HG02973 (cell line): ENCODE results near the gene IREB2.
"Not testable (repeated sequence)": the region's sequence is repeated elsewhere in the genome, so short reads cannot be mapped to it uniquely, and the experiment has no call there.

Experiments used
- ATAC-seq: cut with Tn5 transposase; IDR thresholded peaks from one replicate; pipeline ENCODE4 v1.9.1; 2021; ENCODE audit warnings: moderate library complexity; ENCODE audit not compliant: unreplicated experiment

IREB2 gene, protein sequence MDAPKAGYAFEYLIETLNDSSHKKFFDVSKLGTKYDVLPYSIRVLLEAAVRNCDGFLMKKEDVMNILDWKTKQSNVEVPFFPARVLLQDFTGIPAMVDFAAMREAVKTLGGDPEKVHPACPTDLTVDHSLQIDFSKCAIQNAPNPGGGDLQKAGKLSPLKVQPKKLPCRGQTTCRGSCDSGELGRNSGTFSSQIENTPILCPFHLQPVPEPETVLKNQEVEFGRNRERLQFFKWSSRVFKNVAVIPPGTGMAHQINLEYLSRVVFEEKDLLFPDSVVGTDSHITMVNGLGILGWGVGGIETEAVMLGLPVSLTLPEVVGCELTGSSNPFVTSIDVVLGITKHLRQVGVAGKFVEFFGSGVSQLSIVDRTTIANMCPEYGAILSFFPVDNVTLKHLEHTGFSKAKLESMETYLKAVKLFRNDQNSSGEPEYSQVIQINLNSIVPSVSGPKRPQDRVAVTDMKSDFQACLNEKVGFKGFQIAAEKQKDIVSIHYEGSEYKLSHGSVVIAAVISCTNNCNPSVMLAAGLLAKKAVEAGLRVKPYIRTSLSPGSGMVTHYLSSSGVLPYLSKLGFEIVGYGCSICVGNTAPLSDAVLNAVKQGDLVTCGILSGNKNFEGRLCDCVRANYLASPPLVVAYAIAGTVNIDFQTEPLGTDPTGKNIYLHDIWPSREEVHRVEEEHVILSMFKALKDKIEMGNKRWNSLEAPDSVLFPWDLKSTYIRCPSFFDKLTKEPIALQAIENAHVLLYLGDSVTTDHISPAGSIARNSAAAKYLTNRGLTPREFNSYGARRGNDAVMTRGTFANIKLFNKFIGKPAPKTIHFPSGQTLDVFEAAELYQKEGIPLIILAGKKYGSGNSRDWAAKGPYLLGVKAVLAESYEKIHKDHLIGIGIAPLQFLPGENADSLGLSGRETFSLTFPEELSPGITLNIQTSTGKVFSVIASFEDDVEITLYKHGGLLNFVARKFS

DNA sequence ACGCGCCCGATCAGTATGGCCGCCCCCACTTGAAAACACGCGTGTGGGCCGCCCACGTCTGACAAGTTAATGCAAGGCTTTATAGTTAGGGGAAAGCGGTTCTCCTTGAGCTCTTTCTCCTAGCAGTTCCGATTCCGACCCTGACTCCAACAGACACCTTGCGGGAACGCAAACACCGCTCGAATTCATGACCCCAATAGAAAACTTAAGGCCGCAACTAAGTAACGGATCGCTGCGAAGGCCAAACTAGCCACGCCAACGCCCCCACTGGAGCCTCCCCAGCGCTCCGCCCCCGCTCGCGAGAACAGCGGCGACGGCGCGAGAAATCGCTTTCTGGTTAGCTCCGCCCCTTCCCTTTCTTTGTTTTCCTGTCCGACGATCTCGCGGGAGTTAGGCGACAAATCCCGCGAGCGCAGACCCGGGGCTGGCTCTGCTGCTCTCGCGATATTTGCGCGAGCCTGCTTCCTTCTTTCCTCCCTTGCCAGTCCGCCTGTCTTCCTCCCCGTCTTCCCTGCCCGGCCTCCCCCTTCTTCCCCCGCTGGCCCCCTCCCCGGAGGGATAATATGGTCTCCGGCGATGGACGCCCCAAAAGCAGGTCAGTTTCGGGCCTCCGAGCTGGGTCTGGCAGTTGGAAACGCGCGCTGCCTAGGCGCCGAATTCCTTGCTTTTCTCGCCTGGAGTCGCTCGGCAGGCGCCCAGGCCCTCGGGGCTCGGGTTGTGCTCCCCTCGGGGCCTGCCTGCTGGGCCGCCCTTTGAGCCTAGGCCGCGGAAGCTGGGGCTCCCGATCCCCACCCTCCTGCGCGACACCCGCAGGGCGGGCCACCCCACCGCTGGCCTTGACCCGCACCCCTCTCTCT lies at the start of gene IREB2:
TSS of gene IREB2 (plus strand) at position 455 of the 857 bp plus-strand sequence. CDS start at position 577, 122 bp downstream.
- peak; percentile 74 for ATAC-seq

DNA sequence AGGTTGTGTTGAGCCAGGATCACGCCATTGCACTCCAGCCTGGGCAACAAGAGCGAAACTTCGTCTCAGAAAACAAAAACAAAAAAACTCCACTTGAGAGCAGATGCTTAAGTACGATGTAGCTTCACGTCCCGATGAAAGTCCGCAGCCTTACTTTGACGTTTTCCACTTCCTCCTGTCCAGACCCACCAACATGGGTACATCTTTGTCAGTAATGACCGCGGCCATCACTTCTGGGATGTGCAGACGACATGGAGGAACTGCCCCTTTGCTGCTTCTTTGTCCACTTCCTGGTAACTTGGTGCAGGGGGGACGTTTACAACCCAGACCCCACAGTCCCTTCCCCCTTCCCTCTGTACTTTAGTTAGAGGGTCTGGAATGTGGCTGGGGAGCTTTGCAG lies 49.2 kb upstream of the IREB2 start:
- ATAC-seq, result no peak

DNA sequence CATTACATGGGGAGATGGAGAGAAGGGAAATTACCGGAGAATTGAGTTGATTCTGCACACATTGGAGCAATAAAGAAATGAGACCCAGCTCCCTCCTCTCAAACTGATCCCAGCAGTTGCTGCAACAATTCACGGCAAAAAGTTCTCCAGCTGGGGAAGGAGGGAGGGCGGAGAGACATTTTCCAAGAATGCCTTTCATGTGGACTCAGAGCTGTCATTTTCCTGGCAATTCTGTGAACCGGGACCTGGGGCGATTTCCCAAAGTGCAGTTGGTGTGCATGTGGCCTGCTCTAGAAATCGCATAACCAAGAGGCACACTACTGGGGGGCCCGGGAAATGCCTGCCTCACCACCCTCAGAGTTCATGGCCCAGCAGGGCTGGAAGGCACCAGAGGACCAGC lies 48.7 kb upstream of the IREB2 start:
- no peak for ATAC-seq

DNA sequence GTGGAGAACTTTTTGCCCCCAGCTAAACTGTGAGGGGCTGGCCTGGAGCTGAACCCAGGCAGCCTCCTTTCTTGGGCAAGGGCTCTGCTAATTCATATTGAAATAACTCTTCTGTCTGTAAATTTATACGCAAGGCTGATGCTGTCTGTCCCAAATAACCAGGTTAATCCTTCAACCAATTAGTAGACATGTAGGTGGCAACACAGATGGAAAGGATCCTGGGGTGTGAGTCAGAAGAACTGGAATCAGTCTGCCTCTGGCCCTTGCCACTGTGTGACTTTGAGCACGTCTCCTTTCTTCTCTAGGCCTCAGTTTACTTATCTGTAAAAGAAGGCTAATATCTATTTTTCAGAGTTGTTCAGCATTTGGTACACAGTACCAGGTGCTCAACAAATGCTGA lies 48.3 kb upstream of the IREB2 start:
- ATAC-seq, result no peak

DNA sequence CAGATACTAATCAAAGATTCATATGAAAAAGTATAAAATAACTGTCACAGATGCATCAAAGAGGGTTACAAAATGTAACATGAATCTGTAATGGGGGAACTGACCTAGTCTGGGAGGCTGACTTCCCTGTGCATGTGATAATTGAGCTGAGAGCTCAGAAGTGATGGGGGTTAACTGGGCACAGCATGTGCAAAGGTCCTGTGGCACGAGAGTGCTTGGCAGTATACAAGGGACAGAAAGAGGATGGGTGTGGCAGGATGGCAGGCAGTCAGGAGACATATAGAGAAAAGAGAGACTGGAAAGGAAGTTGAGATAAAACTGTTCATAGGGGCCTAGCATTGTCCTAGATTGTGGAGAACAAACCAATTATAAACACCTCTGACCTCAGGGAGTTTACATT lies 47.8 kb upstream of the IREB2 start:
- ATAC-seq, result no peak

DNA sequence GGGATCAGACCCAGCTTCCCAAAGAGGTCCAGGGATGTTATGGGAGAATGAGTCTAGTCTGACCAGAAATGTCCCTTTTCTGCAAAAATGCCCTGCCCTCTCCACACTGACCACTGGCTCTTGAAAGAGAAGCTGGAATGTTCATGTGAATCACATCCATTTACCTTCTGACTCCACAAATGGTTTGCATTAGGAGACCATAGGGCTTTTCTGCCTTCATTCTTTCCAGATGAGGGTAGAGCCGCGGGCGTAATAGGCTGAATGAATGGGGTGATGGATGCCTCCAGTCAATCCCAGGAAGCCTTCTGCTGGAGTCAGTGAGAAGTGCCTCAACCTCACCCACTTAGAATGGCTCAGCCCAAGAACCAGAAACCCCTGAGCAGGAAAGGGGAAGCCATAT lies 47.2 kb upstream of the IREB2 start:
- ATAC-seq, result no peak

DNA sequence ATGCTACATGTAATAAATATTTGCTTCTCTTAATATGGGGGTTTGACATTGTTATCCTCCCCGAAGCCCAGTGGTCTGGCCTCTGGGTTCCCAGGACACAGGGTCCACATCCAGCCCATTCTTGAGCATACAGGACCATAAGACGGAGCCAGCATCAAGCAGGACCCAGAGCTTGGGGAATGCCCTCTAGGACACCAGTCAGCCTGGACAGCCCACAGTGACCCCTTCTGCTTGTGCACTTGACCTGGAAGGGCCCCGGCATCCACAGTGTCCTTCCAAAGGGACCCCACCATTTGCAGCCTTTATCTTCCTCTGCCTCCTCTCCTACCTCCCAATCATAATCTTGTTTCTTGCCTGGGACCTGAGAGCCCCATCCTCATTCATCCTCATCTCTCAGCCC lies 46.2 kb upstream of the IREB2 start:
- ATAC-seq, result no peak

DNA sequence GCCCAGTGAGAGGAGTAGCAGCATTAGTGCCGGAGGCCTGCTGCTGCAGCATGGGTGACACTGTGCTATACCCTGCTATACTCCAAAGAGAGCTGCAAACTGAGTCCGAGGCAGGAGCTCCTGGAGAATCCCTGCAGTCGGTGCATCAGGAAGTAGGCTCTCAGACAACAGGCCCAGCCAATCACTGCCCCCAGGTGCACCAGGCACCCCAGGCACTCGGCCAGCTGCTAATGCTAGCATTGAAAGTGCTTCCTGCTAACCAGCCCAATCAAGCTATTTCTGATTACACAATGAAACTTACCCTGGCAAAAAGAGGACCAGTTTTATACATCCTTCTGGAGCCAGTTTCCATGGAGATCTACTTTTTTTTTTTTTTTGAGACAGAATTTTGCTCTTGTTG lies 45.6 kb upstream of the IREB2 start:
- no peak for ATAC-seq

DNA sequence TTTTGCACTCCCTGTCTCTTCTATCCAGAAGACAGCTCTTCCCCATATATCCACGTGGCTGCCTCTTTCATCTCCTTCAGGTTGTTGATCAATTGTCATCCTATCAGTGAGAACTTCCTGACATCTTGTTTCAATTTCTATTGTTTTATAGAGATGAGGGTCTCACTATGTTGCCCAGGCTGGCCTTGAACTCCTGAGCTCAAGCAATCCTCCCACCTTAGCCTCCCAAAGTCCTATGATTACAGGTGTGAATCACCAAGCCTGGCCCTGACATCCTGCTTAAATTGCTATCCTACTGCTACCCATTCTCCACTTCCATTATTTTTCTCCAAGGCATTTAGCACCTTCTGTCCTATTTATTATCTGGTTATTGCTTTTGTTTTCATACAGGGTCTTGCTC lies 44.9 kb upstream of the IREB2 start:
- ATAC-seq, result no peak

DNA sequence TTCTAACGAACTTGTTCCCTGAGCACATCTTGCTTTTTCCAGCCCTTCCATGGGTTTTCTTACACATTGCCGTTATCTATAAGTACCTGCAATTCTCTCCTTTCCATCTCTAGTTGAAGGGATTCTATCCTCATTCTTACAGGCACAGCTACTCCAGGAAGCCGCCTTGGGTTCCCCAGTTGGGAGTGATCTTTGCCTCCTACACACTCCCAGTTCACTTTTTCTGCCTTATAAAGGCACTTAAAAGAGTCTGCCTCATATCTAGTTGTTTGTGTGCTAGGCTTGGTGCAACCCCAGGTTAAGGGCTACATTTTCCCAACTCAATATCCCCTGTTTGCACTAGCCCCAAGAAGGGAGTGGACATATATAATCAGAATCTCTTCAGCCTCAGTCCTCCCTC lies 44.0 kb upstream of the IREB2 start:
- no peak for ATAC-seq

DNA sequence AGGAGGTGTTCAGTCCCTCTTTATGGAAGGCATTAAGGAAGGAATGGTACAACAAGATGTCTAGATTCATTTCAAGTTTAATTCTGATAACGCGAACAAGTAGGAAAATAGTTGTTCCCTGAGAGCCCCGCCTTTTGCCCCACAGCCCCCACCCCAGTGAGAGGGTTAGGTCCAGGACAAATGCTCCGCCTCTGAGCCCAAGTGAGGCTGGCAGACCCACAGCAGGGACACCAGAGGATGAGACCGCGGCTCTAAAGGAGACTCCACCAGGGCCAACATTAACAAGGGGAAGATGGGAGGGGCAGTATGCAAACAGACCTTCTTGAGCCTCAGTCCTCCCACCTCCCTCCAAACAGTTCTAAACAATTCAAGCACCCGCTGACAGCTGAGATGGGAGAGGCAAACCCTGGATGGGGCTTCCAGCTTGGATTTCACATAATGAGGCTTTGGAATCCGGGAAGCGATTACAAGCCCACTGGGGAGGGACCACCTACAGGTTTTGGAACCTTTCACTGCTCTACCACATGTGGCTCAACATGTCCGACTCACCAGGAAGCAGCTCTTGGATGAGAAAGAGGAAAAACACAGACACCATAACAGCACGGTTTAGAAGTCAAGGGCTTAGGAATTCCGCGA lies 42.9 kb upstream of the IREB2 start:
- no peak for ATAC-seq

DNA sequence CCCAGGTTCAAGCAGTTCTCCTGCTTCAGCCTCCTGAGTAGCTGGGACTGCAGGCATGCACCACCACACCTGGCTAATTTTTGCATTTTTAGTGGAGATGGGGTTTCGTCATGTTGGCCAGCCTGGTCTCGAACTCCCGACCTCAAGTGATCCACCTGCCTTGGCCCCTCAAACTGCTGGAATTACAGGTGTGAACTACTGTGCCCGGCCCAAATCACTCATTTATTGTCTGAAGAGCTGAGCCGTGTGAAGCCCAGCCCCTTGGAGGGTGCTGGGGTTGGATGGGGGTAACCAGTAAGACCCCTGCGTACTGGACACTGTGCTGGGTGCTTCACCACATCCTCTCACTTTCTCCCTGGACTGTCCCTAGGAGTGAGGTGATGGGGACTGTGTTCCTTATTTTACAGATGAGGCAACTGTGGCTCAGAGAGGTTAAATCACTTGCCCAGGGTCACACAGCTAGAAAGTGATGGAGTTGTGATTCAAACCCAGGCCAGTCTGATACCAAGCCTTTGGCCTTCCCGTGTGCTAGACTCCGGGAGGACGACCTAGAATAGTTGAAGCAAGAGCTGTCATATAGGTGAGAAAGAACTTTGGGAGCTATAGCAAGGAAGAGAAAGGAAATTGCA lies 41.7 kb upstream of the IREB2 start:
- no peak for ATAC-seq

DNA sequence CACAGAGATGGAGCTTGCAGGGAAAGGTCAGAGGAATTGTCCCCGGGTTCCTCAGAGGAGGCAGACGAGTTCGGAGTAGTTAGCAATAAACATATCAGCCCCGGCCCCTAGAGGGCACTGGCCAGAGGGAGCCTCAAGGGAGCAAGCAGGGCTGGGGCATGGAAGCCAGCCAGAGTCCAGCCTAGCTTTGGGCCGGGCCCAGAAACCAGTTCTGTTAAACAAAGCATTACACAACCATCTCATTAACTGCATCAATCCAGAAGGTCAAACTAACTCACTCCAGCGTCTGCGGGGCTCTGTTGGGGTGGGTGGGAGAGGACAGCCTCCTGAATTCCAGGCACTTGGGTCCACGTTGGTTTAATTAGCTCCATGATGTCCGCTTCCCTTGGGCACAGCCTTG lies 41.0 kb upstream of the IREB2 start:
- ATAC-seq, result no peak

DNA sequence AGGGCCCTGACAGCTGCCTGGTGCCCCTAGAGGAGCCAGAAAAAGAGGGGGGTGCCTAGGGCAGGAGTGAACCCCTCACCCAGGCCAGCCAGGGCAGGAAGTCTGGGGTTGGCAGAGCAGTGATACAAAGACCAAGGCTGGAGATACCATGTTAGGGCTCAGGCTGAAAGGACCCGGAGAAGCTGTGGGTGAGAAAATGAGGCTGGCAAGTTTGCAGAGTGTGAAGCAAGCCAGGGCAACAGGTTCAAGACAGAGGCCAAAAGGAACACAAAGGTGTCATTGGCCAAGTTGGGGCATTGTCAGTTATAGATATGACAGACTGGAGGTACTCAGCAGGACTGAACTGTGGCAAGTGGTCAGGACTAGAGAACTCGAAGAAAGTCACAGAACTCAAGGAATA lies 40.6 kb upstream of the IREB2 start:
- no peak for ATAC-seq

DNA sequence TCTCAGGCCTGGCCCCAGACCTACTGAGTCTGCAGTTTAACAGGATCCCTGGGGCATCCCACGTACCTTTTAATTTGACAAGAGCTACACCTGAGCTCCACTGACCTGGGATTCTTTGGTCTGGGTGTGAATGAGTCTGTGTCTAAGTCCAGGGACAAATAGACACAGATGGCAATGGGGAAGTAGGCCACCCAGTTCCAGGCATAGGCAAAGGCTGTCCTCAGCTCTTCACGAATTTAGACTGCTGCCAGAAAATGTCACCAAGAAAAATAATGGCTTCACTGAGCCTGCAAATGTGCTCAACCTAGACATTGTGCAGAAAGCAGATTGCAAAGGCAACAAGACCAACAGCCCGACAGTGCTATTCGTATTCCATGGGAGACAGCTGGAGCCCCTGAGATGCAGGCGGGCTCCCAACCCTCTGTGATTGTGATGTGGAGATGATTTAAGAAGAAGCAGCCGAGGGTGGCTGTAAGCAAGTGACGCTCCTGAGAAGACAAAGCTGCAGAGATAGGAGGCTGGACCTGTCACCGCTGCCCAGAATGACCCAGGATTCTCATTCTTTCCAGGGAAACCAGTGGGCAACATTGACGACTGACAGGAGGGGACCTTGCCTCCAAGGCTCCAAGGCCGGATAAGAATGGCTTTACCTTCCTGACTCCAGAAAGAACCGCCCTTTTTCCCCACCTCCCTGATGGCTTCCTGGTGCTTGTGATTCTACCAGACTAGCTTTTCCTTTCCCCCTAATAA lies 39.8 kb upstream of the IREB2 start:
- ATAC-seq, result no peak

DNA sequence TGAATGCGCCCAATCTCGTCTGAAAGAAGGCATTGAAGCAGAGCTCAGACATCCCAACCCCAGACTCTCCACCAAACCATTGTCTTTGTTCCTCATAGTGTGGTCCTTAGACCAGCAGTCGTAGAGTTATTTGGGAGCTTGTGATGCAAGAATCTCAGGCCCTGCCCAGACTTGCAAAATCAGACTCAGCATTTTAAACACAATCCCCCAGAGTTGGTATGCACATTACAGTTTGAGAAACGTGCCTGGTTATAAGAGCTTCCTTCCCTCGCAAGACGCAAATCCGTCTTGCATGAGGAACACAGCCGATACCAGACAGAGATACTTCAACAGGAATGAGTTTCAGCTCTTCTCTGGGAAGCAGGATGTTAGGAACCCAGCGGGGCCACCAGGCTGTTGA lies 38.9 kb upstream of the IREB2 start:
- no peak for ATAC-seq

DNA sequence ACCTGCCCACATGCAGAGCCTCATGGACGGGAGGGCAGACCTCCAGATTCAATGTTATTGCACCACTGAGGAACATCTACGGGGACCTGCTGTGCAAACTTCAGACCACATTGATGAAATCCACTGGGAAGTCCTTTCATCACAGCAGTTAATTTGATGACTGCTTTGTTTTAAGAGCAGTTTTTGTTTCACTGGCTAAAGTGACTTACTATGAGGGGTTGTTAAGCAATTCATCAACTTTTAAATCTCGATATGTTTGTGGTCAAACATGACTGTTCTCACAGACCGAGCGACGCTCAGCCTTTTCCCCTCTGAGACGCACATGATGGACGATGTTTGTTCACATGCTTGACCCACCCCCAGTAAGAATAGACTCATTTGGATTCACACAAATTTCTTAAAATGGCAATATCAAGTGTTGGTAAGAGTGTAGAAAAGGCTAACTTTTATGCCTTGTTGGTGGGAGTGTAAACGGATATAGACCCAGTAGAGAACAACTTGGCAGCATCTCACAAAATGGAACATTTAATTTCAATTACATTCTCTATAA lies 35.9 kb upstream of the IREB2 start:
- no peak for ATAC-seq

DNA sequence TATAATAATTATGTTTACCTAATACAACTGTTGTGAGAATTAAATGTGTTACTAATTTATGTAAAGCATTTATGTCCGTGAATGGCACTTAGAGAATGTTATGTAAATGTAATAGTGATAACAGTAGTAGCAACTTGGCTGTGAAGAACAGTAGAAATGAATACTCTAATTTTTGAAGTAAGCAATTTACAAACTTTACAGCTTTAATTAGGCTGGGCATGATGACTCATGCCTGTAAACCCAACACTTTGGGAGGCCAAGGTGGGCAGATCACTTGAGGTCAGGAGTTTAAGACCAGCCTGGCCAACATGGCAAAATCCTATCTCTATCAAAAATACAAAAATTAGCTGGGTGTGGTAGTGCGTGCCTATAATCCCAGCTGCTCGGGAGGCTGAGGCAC lies 33.9 kb upstream of the IREB2 start:
- ATAC-seq, result no peak

DNA sequence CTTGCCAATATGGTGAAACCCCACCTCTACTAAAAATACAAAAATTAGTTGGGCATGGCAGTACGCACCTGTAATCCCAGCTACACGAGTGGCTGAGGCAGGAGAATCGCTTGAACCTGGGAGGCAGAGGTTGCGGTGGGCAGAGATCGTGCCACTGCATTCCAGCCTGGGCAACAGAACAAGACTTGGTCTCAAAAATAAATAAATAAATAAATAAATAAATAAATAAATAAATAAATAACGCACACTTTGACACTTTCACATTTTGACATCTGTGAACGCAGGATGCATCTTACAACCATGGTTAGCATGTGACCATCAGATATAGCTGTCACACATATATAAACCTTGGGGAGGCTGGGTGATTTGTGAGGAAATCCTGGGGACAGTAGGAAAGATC lies 33.2 kb upstream of the IREB2 start:
- ATAC-seq, result not testable (repeated sequence)
